ENCODE data around the gene AHCTF1. TPM values are rescaled to one million over a fixed set of nuclear protein-coding genes. Genes with fewer than 3 reads are reported as not detected.

Gene AHCTF1
- total RNA-seq, 4 donors from 2014 or later, result 30.7 to 45.3 (median 42.0) TPM

DNA sequence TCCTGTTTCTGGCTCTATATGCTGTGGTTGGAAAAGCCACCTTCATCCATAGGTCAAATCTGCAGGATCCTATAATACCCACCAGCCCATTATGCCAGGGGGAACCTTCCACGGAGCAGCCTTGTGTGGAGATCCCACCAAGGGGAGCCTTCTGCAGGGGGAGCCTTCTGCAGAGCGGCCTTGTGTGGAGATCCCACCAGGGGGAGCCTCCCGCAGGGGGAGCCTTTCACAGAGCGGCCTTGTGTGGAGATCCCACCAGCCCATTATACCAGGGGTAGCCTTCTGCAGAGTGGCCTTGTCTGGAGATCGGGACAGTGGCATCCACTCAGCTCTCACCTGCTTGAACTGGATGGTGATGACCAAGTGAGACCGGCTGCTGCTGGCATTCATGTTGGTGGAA is 122.3 kb downstream of the AHCTF1 start:
- H3K4me3 ChIP-seq, result no peak overlapping the region
- 92% methylated on average over 3 of the region's 6 CpGs for WGBS
- no peak overlapping the region for H3K27ac ChIP-seq (replicated peaks in 1 of 4)
- H3K9me3 ChIP-seq, result no peaks in the 10 kb centered on the region
- DNase-seq (ENCODE audit: extremely low spot score), result no peak
- no peaks in the 10 kb centered on the region for H3K27me3 ChIP-seq
- no peaks in the 10 kb centered on the region for H3K36me3 ChIP-seq
- H3K4me1 ChIP-seq, result no peaks in the 10 kb centered on the region
- intact Hi-C loops (cut with DNase I), result no loop called here
- TF ChIP-seq, protein P1, sequence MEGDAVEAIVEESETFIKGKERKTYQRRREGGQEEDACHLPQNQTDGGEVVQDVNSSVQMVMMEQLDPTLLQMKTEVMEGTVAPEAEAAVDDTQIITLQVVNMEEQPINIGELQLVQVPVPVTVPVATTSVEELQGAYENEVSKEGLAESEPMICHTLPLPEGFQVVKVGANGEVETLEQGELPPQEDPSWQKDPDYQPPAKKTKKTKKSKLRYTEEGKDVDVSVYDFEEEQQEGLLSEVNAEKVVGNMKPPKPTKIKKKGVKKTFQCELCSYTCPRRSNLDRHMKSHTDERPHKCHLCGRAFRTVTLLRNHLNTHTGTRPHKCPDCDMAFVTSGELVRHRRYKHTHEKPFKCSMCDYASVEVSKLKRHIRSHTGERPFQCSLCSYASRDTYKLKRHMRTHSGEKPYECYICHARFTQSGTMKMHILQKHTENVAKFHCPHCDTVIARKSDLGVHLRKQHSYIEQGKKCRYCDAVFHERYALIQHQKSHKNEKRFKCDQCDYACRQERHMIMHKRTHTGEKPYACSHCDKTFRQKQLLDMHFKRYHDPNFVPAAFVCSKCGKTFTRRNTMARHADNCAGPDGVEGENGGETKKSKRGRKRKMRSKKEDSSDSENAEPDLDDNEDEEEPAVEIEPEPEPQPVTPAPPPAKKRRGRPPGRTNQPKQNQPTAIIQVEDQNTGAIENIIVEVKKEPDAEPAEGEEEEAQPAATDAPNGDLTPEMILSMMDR (IDR thresholded peaks at IDR 0.05), result no peak
- no peak for TF ChIP-seq POLR2AphosphoS5 (IDR thresholded peaks at IDR 0.05)

- TF ChIP-seq EP300 (IDR thresholded peaks at IDR 0.05) (no peak), POLR2AphosphoS5 (IDR thresholded peaks at IDR 0.05) (no peak), POLR2A (IDR thresholded peaks at IDR 0.05; ENCODE audit: low read depth) (no peak)
- TF ChIP-seq, protein P1 (IDR thresholded peaks at IDR 0.05), result no peak
These were observed 126.5 kb downstream of the AHCTF1 start for GRCh38 chr1:246805135-246805716.

GRCh38 chr1:246803883-246804282 is 127.9 kb downstream of the AHCTF1 start:
- DNase-seq (ENCODE audit: extremely low spot score), result no peak
- Histone ChIP-seq H3K27ac (replicated peaks in 1 of 4) (no peak overlapping the region), H3K4me1 (peaks cover 0 to 2% (median 0%) of the 10 kb centered on the region in 4 donors), H3K9me3 (peaks cover 0 to 4% (median 0%) of the 10 kb centered on the region in 4 donors), H3K27me3 (no peaks in the 10 kb centered on the region), H3K36me3 (no peaks in the 10 kb centered on the region), H3K4me3 (no peak overlapping the region)
- 87% methylated on average over 5 of the region's 5 CpGs for WGBS
- intact Hi-C loops (cut with DNase I), result no loop called here
- TF ChIP-seq POLR2A (IDR thresholded peaks at IDR 0.05; ENCODE audit: low read depth) (no peak), EP300 (IDR thresholded peaks at IDR 0.05) (no peak), POLR2AphosphoS5 (IDR thresholded peaks at IDR 0.05) (no peak)
- TF ChIP-seq, protein P1 (IDR thresholded peaks at IDR 0.05), result no peak

More at GRCh38 chr1:246805135-246805716, 126.5 kb downstream of the AHCTF1 start:
- intact Hi-C loops (cut with DNase I), result no loop called here
- Histone ChIP-seq H3K27me3 (no peaks in the 10 kb centered on the region), H3K4me1 (no peaks in the 10 kb centered on the region), H3K4me3 (no peak overlapping the region), H3K27ac (replicated peaks in 1 of 4) (no peak overlapping the region), H3K36me3 (no peaks in the 10 kb centered on the region), H3K9me3 (peaks cover 0 to 4% (median 0%) of the 10 kb centered on the region in 4 donors)
- no peak for DNase-seq (ENCODE audit: extremely low spot score)
- WGBS, result 73% methylated on average over 10 of the region's 10 CpGs

DNA sequence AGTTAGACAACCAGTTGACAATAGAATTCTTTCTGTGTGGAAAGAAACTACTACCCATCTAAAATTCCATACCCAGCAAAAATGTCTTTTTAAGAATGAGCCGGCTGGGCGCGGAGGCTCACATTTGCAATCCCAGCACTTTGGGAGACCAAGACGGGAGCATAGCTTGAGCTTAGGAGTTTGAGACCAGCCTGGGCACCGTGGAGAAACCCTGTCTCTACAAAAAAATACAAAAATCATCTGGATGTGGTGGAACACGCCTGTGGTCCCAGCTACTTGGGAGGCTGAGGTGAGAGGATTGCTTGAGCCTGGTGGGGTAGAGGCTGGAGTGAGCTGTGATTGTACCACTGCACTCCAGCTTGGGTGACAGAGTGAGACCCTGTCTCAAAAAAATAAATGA is 128.4 kb downstream of the AHCTF1 start:
- H3K27me3 ChIP-seq, result peaks cover 0 to 4% (median 0%) of the 10 kb centered on the region in 4 donors
- intact Hi-C loops (cut with DNase I), result no loop called here
- no peaks in the 10 kb centered on the region for H3K36me3 ChIP-seq
- peaks cover 0 to 4% (median 0%) of the 10 kb centered on the region in 4 donors for H3K9me3 ChIP-seq
- peaks cover 0 to 6% (median 0%) of the 10 kb centered on the region in 4 donors for H3K4me1 ChIP-seq
- H3K4me3 ChIP-seq, result no peak overlapping the region
- DNase-seq (ENCODE audit: extremely low spot score), result no peak
- WGBS, result 89% methylated on average over 6 of the region's 6 CpGs
- TF ChIP-seq POLR2AphosphoS5 (IDR thresholded peaks at IDR 0.05) (no peak), POLR2A (IDR thresholded peaks at IDR 0.05; ENCODE audit: low read depth) (no peak), EP300 (IDR thresholded peaks at IDR 0.05) (no peak)
- TF ChIP-seq, protein P1 (IDR thresholded peaks at IDR 0.05), result no peak
- no peak overlapping the region for H3K27ac ChIP-seq (replicated peaks in 1 of 4)
